Measurements from ENCODE around the gene SCAF1. TPM values are rescaled to one million over a fixed set of nuclear protein-coding genes. Genes with fewer than 3 reads are reported as not detected.
A peak's percentile ranks its signal among the peaks of the same experiment; 100 is the strongest.

SCAF1 gene
- total RNA-seq: 10 to 100 TPM; 49.8 to 57.4 TPM

GRCh38 chr19:49641688-49642491 is at the start of gene SCAF1:
SCAF1 (plus strand) TSS chr19:49642209; CDS start chr19:49645027, 2,818 bp downstream.
- DNase-seq (ENCODE audit: low spot score in 2 of 2) (peak; percentile 99 to 100), ATAC-seq (peak; percentile 69 to 75)
- no peaks in the 10 kb centered on the region for H3K9me3 Mint-ChIP-seq
- H3K36me3 Mint-ChIP-seq: peaks cover 15 to 18% of the 10 kb centered on the region in 2 donors
- peak within 1 kb of the TSS; percentile 99 for H3K27ac Mint-ChIP-seq

- Mint-ChIP-seq H3K9me3 (no peaks in the 10 kb centered on the region), H3K27ac (peak overlapping the region; percentile 94), H3K36me3 (peaks cover 20 to 26% of the 10 kb centered on the region in 2 donors)
- ATAC-seq (no peak), DNase-seq (ENCODE audit: low spot score in 2 of 2) (peak in 1 of 2 donors; percentile 30)
Observed at GRCh38 chr19:49592486-49593232, 49.4 kb upstream of the SCAF1 start.

GRCh38 chr19:49593233-49594113 is 48.5 kb upstream of the SCAF1 start:
- ATAC-seq: peak; percentile 63 to 77
- DNase-seq (ENCODE audit: low spot score in 2 of 2): peak; percentile 94
- peak overlapping the region; percentile 94 for H3K27ac Mint-ChIP-seq

GRCh38 chr19:49594157-49594992 is 47.6 kb upstream of the SCAF1 start:
- H3K9me3 Mint-ChIP-seq: no peaks in the 10 kb centered on the region

More at GRCh38 chr19:49593233-49594113, 48.5 kb upstream of the SCAF1 start:
- no peaks in the 10 kb centered on the region for H3K9me3 Mint-ChIP-seq
- peaks cover 20 to 26% of the 10 kb centered on the region in 2 donors for H3K36me3 Mint-ChIP-seq

GRCh38 chr19:49594993-49595818 is 46.8 kb upstream of the SCAF1 start:
- peaks cover 25 to 26% of the 10 kb centered on the region in 2 donors for H3K36me3 Mint-ChIP-seq
- no peaks in the 10 kb centered on the region for H3K9me3 Mint-ChIP-seq
- H3K27ac Mint-ChIP-seq: peak overlapping the region in 1 of 2 donors; percentile 94
- DNase-seq (ENCODE audit: low spot score in 2 of 2): no peak
- no peak for ATAC-seq

More at GRCh38 chr19:49594157-49594992, 47.6 kb upstream of the SCAF1 start:
- H3K36me3 Mint-ChIP-seq: peaks cover 20 to 26% of the 10 kb centered on the region in 2 donors
- DNase-seq (ENCODE audit: low spot score in 2 of 2) (no peak), ATAC-seq (no peak)
- H3K27ac Mint-ChIP-seq: peak overlapping the region; percentile 94

GRCh38 chr19:49595819-49596404 is 46.1 kb upstream of the SCAF1 start:
- no peaks in the 10 kb centered on the region for H3K9me3 Mint-ChIP-seq
- ATAC-seq (no peak), DNase-seq (ENCODE audit: low spot score in 2 of 2) (no peak)
- peaks cover 19 to 28% of the 10 kb centered on the region in 2 donors for H3K36me3 Mint-ChIP-seq
- no peak overlapping the region for H3K27ac Mint-ChIP-seq

- no peak overlapping the region for H3K27ac Mint-ChIP-seq
- H3K9me3 Mint-ChIP-seq: no peaks in the 10 kb centered on the region
- peaks cover 19 to 32% of the 10 kb centered on the region in 2 donors for H3K36me3 Mint-ChIP-seq
- no peak for ATAC-seq
- no peak for DNase-seq (ENCODE audit: low spot score in 2 of 2)
Observed at GRCh38 chr19:49596407-49596806, 45.6 kb upstream of the SCAF1 start.

- ATAC-seq (no peak), DNase-seq (ENCODE audit: low spot score in 2 of 2) (no peak)
- no peak overlapping the region for H3K27ac Mint-ChIP-seq
- no peaks in the 10 kb centered on the region for H3K9me3 Mint-ChIP-seq
- H3K36me3 Mint-ChIP-seq: peaks cover 19 to 32% of the 10 kb centered on the region in 2 donors
Observed at GRCh38 chr19:49596954-49597702, 44.9 kb upstream of the SCAF1 start.

- Mint-ChIP-seq H3K36me3 (peaks cover 14 to 27% of the 10 kb centered on the region in 2 donors), H3K9me3 (no peaks in the 10 kb centered on the region), H3K27ac (no peak overlapping the region)
- ATAC-seq: no peak
- no peak for DNase-seq (ENCODE audit: low spot score in 2 of 2)
Observed at GRCh38 chr19:49597703-49597974, 44.4 kb upstream of the SCAF1 start.

- DNase-seq (ENCODE audit: low spot score in 2 of 2) (no peak), ATAC-seq (peak in 1 of 2 donors; percentile 9)
- H3K36me3 Mint-ChIP-seq: peaks cover 4 to 8% of the 10 kb centered on the region in 2 donors
- H3K9me3 Mint-ChIP-seq: no peaks in the 10 kb centered on the region
- peak overlapping the region in 1 of 2 donors; percentile 48 for H3K27ac Mint-ChIP-seq
Observed at GRCh38 chr19:49599378-49600295, 42.4 kb upstream of the SCAF1 start.

- Mint-ChIP-seq H3K9me3 (no peaks in the 10 kb centered on the region), H3K27ac (no peak overlapping the region), H3K36me3 (peaks cover 4 to 6% of the 10 kb centered on the region in 2 donors)
- ATAC-seq (no peak), DNase-seq (ENCODE audit: low spot score in 2 of 2) (no peak)
Observed at GRCh38 chr19:49601482-49602038, 40.4 kb upstream of the SCAF1 start.

GRCh38 chr19:49602806-49603205 is 39.2 kb upstream of the SCAF1 start:
- Mint-ChIP-seq H3K9me3 (no peaks in the 10 kb centered on the region), H3K36me3 (peaks cover 4 to 6% of the 10 kb centered on the region in 2 donors), H3K27ac (no peak overlapping the region)
- DNase-seq (ENCODE audit: low spot score in 2 of 2): no peak
- ATAC-seq: no peak

- no peak for ATAC-seq
- DNase-seq (ENCODE audit: low spot score in 2 of 2): no peak
- Mint-ChIP-seq H3K9me3 (no peaks in the 10 kb centered on the region), H3K27ac (peak overlapping the region; percentile 50 to 69), H3K36me3 (peaks cover 0 to 6% of the 10 kb centered on the region in 2 donors)
Observed at GRCh38 chr19:49605605-49606004, 36.4 kb upstream of the SCAF1 start.

Measured in activated naive CD4-positive, alpha-beta T cell treated with anti-CD3 and anti-CD28 coated beads, Interleukin-2, amount 50 U/mL, for 72 hours (primary cell).